Stimulated activated CD4-positive, alpha-beta T cell treated with anti-CD3 and anti-CD28 coated beads, Interleukin-4, amount 100 ng/mL, for 4 hours (primary cell): ENCODE results near the gene OR51I2.

Source experiments
- DNase-seq, 2 experiments: peaks; one replicate each; pipeline ENCODE4 v3.0.0-alpha.2; 2020

OR51I2 gene, protein sequence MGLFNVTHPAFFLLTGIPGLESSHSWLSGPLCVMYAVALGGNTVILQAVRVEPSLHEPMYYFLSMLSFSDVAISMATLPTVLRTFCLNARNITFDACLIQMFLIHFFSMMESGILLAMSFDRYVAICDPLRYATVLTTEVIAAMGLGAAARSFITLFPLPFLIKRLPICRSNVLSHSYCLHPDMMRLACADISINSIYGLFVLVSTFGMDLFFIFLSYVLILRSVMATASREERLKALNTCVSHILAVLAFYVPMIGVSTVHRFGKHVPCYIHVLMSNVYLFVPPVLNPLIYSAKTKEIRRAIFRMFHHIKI

DNA sequence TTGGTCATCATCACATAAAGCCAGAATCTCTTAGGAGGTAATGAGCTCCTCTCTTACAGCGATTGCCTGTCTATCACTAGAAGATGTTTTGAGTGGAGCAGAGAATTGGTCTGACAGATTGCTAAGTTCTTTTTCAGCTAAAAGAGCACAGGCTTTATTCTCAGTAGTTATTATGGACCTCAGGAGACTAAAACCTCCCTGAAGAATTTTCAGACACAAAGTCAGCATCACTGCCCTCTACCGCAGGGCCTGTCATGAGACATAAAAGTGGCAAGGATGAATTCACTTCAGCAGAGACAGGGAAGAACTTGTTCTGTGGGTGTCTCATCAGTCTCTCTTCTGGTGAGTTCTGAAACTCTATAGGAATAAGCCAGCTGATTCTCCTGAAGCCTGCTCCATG is at the start of gene OR51I2:
Gene OR51I2, plus strand, starts transcription at position 301 of the 400 bp plus-strand sequence. CDS start 4,166 bp downstream, outside the sequence.
- no peak for DNase-seq

DNA sequence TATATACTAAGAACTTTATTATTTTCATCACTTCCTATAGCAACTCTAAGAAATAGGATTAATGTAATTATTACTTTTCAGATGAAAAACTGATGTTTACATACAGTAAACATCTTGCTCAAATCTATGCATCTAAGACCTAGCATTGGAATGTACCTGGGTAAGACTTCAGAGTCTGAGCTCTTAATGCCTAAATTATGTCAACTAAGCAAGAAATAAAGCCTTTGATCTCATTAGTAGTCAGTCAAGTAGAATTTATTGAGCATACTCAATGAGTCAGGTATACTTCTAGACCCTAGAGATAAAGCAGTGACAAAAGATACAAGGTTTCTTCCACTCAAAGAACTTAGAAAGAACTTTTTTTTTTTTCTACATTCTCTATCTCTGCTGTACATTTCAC is 44.0 kb upstream of the OR51I2 start:
- DNase-seq, result no peak

DNA sequence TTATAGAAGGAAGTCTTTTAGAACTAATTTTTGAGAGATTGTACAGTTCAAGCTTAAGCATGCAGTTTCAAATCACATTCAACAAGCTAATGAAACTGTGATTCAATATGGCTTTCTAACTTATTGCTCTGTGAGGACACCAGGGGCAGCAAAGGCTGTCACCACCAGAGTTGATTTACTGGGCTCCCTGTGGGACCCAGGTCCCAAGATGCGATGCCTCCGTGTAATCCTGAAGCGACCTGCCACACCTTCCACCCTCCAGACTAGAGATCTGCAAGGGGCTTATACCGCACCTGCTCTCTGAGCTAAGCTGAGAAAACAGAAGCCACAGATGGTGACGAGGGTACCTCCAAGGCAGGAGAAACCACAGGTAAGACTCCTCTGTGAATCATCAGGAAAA is 28.1 kb upstream of the OR51I2 start:
- no peak for DNase-seq

DNA sequence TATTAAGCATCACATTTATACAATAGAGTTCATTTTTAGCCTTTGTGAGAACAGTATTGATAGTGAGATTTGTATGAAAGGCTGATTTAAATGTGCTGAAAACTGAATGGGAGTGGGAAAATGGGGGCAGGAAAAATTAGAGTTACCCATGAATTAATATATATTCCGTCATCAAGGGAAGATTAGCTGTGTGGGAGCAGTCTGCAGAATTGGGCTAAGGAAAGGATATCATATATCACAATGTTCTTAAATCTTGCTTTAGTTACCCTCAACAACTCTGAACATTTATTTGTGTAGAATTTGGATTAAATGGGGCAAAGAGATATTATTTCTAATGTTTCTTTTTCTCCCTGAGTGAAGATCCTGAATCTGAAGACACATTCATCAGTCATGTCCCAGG is 27.3 kb upstream of the OR51I2 start, which contains the start of gene OR51Q1:
Gene OR51Q1, plus strand, starts transcription at position 301 of the 400 bp plus-strand sequence. Its CDS starts 90 bp downstream, at position 391.
- no peak for DNase-seq

DNA sequence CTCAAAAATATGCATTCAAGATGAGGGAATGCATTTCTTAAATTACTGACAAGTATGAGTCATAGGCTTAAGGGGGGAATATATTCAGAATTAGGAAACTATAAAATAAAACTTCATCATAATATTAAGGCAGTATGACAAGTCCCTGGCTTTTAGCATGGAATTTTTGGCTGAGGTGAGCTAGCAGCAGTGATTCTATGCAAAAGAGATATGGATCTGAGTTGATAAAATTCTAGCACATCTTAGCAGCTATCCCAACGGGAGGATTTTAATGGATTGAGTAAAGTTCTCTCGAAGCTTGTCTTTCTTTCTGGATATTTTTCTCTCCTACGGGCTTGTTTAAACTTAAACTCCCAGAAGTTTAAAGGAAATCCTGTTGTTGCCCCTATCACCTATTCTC is 26.0 kb upstream of the OR51I2 start:
- DNase-seq, result no peak

DNA sequence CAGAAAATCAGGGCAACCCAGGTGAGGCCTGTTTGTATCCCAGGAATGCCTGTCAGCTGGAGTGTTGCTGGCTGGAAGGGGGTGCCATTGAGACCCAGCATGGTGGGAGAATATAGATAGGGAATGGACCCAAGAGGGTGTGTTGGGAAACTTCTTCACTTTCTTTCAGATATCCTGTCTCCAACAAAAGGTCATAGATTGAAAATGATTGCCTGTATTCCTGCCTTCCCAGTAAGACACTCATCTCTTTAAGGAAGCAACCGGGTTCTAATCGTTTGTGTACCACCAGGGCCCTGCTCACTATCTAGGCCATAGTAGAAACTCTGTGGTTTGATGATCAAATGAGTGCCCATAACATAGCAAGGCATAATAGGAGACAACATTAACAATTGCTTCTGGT is 7.7 kb upstream of the OR51I2 start, which contains the start of gene OR51I1:
Gene OR51I1, minus strand, starts transcription at position 101 of the 400 bp plus-strand sequence. Its CDS starts 0 bp downstream, at position 101.
- DNase-seq, result no peak

DNA sequence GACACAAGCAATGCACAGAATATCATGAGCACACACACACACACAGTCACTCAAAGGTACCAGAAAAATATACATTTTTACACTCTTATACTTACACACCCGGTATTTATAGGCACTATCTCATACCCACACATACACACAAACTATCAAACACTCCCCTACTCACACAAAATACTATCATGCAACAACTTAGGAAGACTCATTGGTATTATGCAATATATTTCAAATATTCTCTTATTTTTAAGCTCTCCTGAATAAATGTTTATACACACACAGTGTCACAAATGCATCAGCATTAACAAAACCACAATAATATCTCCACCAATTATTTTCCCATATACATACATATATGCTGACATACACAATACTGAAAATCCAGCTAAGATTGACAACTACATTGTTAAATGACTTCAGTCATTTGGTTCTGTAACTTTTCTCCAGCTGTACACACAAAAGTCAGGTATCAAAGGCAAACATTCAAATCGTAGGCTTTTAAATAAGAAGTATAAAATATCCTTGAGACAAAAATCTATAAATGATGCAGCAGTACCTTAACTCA is 5.2 kb upstream of the OR51I2 start:
- DNase-seq, result no peak

DNA sequence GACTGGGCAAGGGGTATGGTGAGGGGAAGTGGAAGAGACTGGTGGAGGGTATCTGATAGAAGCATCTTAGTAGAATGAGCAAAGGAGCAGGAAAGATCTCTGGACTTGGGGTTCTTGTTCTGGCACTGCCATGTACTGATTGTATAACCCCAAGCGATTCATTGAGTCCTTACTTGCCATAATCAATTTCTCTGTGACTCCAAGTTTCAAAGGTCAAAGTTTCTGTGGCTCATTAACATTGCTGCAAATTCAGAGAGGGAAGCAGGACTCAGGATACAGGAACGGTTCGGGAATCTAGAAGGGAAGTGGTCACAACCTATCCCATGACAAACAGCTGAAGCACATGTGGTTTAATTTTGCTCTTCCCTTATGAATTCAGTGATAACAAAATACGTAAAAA is 309 bp downstream of the OR51I2 start:
- DNase-seq, result no peak

DNA sequence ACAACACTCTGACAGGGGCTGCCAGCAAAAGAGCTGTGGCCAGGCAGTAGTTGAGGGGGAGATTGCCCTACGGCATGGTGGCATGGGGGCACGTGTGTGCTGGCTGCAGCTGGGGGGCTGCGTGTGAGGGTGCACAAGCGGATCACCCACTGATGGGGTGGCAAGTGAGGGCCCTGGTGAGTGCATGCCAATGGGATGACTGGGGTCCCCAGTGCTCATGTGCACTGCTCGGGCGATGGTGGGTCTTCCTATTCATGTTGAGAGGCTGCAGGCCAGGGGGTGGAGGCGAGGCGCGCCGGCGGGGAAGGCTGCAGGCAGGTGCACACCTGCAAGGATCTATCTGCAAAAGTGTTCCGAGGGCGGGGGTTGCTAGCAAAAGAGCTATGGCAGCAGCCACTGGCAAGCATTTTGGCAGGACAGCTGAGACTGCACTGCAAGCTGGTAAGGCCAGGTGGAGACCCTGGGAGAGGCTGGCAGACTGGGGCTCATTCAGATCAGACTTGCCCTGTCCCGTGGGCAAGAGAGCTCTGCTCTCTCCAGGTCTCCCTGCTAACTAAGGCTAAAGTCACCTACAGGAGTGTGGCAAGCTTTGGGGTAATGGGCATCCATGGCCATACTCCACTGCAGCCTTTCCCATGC is 12.0 kb downstream of the OR51I2 start:
- DNase-seq, result no peak

DNA sequence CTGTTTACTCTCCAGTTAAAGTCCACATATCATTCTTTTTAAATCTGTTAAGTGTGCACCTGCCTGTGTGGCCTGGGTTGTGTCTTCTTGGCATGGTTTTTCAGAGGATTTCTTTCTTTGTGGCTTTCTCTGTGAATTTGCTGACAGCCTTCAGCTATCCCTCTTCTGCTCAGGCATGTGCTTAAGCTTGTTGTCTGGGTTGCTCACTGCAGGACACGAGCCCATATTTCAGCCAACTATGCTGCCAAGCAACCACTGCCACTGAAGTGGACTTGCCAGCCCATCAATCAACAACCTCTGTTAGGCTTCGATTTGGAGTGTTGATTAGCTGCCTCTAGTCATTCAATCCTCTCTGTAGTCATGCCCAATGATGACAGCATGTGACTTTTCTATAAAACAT is 18.4 kb downstream of the OR51I2 start:
- no peak for DNase-seq

DNA sequence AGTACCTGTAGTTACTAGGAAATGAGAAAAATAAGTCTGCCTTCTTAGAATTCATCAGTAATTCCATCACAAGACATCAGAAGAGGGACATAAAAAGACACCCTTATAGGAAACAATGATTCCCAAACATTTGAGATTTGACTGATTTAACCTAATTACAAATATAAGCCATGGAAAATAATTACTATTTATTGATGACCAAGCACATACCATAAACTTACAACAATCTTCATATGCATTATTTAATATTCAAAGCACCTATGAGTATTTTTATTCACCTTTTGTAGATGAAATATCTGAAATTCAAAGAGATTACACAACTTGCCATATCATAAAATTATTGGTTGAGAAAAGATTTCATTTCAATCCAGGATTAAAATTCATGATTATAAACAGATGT is 24.8 kb downstream of the OR51I2 start:
- no peak for DNase-seq

DNA sequence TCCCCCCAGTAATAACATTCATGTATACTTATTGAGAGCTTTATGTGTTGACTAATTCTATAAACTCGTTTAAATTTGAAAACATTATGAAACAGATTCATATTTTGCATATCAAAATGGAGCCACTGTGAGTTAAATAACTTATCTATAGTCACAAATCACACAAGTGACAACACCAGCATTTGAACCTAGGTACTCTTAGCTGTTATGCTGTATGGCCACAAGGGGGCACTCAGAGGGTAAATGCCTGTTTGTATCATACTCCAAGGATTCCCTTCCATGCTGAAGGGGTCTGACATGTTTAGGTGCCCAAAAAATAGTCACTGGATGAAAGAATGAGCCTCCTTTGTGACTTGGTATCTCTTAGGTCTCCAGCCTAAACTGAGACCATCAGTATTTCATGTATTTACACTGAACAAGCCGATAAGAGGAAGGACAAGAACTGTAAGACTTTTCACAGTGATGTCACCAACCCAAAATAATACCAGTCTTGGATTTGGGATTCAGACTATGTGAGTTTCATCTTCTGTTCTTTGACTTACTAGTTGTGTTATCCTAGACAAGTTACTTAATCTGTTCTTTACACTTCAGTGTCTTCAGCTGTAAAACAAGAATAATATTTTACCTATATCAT is 27.2 kb downstream of the OR51I2 start:
- DNase-seq, result peak; percentile 16 to 17

DNA sequence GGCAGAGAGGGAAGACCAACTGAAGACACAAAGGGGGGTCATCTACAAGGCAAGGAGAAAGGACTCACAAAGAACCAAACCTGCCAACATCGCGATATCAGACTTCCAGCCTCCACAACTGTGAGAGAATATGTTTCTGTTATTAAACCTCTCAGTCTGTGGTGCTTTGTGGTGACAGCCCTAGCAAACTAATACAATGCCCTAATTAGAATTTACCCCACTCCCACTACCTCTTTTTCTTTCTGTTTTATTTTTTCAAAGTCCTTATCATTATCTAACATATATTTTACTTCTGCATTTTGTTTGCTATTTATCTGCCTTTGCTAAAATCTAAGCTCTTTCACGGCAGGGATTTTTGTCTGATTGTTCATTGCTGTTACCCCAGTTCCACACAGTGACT is 36.9 kb downstream of the OR51I2 start:
- DNase-seq, result no peak

DNA sequence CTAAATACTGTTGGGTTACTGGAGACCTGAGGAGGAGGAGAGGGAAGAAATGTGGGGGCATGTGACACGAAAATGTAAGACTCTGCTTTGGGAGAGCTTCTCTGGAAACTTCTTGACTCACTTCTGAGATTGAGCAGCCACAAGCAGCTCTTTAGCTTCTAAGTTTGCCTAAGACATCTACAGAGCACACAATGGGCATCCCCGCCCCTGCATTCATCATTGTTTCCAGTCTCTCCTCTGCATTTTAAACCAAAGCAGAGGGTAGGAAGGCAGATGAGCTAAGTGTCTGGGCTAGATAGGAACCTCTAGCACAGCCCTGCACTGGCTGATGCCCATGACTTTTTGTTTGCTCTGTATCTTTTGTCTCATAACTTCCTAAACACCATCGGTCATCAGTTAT is 37.3 kb downstream of the OR51I2 start:
- DNase-seq, result no peak

DNA sequence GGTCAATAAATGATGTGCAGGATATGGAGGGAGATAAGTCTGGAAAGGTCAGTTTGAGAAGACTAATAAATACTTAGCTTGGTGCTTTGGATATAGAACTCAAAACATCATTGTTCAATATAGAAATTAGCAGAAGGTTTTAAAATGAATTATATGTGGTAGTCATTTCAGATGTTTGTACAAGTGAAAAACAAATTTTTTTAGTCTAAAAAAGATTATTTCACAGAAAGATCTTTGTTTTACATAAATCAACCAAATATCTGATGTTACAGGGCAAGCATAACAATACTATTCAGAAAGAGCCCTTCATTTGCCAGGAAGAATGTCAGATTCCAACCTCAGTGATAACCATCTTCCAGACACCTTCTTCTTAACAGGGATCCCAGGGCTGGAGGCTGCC is 39.3 kb downstream of the OR51I2 start, which contains the start of gene OR52D1:
Gene OR52D1, plus strand, starts transcription at position 301 of the 400 bp plus-strand sequence. Its CDS starts 22 bp downstream, at position 323.
- no peak for DNase-seq

DNA sequence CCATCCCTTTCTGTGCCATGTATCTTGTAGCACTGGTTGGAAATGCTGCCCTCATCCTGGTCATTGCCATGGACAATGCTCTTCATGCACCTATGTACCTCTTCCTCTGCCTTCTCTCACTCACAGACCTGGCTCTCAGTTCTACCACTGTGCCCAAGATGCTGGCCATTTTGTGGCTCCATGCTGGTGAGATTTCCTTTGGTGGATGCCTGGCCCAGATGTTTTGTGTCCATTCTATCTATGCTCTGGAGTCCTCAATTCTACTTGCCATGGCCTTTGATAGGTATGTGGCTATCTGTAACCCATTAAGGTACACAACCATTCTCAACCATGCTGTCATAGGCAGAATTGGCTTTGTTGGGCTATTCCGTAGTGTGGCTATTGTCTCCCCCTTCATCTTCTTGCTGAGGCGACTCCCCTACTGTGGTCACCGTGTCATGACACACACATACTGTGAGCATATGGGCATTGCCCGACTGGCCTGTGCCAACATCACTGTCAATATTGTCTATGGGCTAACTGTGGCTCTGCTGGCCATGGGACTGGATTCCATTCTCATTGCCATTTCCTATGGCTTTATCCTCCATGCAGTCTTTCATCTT is 39.8 kb downstream of the OR51I2 start:
- no peak for DNase-seq

DNA sequence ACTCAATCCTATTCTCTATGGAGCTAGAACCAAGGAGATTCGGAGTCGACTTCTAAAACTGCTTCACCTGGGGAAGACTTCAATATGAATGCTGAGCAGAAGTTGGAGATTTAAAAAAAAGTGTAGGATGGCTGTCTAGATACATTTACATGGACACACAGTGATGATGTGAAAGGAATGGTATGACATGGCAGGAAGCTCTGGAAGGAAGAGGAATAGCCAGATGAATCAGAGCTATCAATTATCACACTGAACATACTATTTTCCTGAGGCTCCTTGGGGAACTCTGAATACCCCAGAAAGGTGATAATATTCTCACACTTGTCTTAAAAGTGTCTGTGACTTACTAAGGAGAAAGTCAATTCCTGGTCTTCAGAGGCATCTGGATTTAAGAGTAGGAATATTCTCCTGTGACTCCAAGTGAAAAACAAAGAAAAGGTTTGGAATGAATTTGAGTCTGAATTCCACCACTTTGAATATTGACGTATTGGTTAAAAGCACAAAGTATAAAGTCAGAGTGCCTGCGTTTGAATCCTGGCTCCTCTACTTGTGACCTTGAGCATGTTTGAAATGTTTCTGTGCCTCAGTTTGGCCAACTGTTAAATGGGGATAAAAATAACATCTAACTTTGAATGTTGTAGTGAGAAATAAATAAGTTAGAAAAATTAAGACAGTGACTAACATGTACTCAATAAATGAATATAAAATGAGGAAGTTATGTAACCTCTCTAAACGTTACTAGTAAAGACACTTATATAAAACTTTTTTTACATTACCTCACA is 40.6 kb downstream of the OR51I2 start:
- DNase-seq, result no peak

DNA sequence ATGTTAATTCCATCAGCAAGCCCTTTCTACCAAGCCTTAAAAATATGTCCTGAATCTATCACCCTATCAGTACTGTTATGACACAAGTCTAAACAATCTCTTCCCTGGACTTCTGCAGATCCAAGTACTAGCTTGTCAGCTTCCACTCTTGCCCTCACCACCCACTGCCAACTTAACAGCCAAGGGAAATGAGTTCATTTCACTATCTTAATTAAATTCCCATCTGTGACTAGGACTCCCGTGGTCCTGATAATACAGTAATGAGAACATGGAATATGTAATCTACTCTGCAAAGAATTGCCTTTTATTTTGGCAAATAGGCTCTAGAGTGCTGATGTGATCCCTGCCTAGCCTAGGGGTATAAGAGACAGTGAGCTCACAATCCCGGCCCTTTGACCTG is 50.5 kb downstream of the OR51I2 start:
- no peak for DNase-seq

DNA sequence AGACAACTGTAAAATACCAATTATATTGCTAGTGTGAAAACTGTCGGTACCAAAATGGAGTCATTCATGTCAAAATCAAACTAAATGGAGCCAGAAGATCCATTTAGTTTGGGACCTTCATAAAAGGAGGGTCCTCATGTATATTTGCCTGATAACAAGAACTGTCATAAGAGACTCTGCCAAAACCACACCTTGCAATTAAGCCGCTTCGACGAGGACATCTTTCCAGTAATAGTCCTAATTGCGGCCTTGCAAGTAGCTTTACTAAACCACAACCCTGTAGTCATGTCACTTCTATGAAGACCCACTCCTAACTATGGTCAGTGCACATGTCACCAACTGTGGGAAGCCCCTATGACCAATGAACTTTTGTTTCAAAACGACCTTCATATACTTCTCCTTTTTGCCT is 51.3 kb downstream of the OR51I2 start:
- DNase-seq, result no peak

DNA sequence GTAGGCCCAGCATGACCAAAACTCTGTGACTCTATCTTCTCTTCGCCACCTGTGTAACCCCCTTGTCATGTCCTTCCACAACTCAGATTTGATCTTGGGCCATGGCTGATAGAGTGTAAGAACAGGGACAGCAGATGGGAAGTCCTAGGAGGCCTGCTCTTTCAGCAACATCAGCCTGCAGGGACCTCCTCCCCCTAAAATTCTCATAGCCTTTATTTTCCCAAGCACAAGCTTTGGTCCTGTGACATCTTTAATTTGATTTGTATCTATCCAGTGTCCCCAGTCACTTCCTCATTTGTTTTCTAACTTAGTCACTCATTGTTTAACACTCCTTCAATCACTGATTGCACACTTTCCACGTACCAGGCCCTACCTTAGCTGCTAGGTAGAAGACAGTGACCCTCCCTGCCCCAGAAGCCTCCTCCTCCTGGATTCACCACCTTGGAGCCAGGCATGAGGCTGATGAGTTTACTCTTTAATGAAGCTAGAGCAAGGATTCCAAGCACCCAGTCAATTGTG is 55.3 kb downstream of the OR51I2 start:
- DNase-seq, result no peak

DNA sequence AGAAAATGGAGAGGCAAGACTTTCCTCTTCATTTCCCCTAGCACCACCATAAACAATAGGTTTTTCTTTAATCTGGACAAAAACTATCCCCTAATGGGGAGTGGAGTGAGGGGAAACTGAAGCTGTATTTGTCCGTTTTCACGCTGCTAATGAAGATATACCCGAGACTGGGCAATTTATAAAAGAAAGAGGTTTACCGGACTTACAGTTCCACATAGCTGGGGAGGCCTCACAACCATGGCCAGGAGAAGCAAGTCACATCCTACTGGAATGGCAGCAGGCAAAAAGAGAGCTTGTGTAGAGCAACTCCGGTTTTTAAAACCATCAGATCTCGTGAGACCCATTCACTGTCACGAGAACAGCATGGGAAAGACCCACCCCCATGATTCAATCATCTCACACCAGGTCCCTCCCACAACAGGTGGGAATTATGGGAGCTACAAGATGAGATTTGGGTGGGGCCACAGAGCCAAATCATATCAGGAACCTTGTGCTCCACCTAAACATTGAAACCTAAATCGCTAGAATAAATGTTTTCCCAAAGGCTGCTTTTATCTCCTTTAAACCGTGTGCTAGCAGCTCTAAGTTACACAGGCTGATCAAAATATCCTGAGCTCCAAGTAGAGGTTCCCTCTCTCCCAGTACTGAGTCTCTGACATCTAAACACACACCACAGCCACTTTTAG is 56.4 kb downstream of the OR51I2 start:
- DNase-seq, result no peak
